GM18519 (cell line): ENCODE results near the gene PNKD.
"Not testable (repeated sequence)": the region's sequence is repeated elsewhere in the genome, so short reads cannot be mapped to it uniquely, and the experiment has no call there.

Experiments used
- ATAC-seq: cut with Tn5 transposase; IDR thresholded peaks from one replicate; pipeline ENCODE4 v1.9.1; 2021; ENCODE audit warnings: mild to moderate bottlenecking, moderate library complexity; ENCODE audit not compliant: unreplicated experiment, low FRiP score

PNKD gene

DNA sequence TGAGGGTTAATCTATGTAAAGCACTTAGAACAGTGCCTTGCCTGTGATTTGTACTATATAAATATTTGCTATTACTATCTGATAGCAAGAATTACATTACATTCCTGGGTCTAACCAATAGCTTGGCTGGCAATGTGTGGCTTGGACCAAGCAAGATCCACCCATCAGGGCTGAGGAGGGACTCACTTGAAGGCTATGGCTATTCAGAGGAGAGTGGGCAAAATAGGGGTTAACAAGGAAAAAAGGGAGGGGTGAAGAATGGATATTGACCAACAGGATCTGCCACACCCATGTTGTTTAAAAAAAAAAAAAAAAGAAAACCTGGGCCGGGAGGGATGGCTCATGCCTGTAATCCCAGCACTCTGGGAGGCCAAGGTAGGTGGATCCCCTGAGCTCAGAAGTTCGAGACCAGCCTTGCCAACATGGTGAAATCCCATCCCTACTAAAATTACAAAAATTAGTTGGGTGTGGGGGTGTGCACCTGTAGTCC is 42.0 kb downstream of the PNKD start:
- ATAC-seq = no peak

DNA sequence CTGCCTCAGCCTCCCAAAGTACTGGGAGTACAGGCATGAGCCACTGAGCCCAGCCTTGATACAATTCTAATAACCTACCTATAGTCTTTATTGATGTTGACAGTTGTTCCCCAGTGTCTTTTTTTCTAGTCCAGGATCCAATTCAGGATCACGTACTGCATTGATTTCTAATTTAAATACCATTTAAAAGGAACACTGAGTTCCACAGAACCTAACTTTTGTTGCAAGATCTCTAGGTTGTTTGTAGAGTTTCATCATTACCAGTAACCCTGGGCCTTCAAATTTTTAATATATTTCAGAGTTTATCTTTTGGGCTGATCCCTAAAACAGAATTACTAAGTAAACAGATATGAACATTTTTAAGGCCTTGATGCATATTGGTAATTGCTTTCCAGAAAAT is 43.0 kb downstream of the PNKD start:
- ATAC-seq = no peak

DNA sequence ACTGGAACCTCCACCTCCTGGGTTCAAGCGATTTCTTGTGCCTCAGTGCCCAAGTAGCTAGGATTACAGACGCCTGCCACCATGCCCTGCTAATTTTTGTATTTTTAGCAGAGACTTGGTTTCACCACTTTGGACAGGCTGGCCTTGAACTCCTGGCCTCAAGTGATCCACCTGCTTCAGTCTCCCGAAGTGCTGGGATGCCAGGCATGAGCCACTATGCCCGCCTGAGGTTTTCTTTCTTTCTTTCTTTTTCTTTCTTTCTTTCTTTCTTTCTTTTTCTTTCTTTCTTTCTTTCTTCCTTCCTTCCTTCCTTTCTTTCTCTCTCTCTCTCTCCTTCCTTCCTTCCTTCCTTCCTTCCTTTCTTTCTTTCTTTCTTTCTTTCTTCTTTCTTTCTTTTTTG is 44.4 kb downstream of the PNKD start:
- ATAC-seq = not testable (repeated sequence)

DNA sequence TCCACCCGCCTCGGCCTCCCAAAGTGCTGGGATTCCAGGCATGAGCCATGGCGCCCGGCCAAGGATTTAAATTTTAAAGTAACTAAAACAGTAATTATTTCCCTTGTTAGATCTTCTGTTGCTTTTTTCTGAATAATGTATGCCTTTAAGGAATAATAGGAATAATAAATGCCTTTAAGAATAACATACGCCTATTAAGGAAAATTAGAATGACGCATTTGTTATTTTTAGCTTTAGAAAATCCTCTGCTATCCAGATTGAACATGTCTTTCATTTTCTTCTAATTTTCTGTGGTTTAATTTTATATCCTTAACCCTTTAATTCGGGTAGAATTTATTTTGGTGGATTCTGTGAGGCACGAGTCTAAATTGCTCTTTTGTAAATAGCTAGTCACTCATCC is 45.1 kb downstream of the PNKD start:
- no peak for ATAC-seq

DNA sequence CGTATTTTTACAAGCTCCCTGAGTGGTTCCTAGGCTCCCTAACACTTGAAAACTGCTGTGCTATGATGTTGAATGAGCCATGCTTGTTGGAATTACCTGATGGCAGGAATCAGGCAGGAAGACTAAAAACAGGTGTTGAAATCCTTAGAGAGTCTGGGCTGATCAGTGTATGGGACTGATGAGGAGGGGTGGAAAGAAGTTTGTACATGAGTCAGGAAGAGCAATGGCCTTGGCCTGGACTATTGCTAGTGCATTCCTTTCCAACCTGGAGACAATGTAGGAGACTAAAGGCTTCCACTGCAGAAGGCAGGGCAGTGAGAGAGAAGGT is 46.9 kb downstream of the PNKD start:
- no peak for ATAC-seq

DNA sequence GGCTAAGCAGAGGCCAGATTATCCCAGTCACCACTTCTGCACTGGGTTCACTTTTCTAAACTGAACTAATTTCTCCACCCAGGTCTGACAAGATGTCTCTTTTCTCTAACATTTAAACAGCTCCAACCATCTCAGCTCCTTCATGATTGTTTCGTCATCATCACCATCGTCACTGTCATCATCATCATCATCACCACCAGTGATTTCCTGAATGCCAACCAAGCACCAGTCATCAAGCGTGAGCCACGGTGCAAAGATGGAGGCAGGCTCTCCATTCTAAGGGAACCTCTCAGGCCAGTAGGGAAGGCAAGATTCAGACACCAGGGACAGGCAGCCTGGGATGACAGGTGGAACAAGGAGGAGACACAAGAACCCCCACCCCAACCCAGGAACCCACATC is 47.5 kb downstream of the PNKD start:
- no peak for ATAC-seq

DNA sequence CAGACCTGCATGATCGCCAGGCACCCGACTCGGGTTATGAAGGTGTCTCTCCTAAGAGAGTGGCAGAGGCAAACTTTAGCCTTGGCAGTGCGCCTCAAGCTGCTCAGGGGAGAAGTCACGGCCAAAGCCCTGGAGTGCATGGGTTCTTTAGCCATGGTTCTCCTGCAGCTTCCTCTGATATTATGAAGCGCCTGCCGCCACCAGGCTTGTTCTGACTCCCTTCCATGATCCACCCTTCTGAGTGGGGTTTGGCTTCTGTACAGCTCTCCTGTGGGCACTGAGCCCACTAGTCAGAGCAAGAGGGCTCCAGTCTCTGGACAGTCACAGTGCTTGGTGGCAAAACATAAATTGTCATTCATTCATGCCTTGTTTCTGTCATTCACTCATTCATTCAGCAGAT is 47.9 kb downstream of the PNKD start:
- ATAC-seq = no peak

DNA sequence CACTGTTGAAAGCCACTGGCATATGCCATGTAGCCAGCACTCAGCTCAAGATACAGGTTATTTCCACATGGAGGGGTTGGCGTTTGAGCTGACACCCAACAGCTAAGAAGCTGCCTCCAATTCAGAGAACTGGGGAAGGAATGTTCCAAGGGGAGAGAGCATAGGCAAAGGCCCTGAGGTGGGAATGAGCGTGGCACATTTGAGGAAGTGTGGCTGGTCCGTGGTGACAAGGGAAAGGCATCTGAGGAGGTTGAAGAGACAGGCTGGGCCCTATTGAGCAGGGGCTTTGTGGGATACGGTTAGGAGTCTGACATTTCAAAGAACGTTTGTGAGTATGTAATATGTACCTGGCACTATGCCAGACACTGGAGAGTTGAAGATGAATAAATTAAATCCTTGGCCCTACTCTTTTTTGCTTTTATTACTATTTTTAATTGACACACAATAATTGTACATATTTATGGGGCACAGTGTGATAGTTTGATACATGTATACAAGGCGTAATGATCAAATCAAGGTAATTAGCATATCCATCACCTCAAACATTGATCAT is 49.6 kb downstream of the PNKD start:
- ATAC-seq = no peak

DNA sequence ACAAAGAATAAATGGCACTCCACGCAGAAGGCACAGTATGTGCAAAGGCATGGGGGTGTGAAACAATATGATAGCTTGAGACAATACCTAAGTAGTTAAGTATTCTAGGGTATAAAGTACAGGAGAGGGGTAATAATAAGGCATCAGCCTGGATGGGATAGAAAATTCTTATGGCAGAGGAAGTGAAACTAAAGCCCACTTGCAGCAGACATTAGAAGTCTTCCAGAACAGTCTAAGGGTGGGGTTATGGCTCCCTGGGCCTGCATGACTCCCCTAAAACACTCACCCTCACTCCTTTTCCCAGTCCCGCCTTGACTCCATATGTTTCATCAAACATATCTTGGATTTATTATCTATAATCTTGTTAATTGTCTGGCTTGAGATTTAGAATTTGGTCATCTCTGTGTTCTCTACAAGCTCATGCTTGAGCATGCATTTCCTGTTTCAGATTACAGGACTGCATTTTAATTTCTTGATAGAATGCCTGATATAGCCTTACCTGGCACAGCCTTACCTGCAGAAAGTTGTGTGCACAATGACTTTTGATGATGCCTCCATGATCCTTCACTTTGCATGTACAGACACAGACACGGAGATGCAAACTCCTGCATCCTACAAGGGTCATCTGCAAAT is 50.5 kb downstream of the PNKD start:
- ATAC-seq = no peak

DNA sequence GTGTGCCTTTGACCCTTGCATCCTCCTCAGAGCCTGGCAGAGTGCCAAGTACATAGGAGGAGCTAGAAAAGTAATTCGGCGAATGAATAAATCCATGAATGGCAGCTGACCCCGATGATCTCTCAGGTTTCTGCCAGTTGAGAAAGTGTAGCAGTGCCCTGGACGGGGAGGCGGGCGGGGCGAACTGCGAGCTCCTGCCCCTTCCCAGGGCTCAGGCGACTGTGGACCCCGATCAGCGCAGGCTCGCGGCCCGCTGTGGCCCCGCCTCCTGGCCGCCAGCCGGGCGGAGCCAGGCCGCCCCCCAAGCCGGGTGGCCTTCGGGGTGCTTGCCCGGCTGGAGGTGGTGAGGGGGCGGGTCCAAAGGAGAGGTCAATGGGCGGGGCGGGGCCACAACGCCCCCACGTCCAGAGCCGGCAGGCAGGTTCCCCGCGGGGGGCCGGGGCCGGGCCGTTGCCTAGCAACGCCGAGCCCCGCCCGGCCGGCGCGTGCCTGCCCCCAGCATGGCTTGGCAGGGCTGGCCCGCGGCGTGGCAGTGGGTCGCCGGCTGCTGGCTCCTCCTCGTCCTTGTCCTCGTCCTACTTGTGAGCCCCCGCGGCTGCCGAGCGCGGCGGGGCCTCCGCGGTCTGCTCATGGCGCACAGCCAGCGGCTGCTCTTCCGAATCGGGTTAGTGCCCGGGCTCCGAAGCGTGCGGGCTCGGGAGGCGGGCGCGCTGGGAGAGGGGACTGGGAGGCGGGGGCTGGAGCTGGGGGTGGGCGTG is 52.6 kb downstream of the PNKD start:
- peak; percentile 58 for ATAC-seq

DNA sequence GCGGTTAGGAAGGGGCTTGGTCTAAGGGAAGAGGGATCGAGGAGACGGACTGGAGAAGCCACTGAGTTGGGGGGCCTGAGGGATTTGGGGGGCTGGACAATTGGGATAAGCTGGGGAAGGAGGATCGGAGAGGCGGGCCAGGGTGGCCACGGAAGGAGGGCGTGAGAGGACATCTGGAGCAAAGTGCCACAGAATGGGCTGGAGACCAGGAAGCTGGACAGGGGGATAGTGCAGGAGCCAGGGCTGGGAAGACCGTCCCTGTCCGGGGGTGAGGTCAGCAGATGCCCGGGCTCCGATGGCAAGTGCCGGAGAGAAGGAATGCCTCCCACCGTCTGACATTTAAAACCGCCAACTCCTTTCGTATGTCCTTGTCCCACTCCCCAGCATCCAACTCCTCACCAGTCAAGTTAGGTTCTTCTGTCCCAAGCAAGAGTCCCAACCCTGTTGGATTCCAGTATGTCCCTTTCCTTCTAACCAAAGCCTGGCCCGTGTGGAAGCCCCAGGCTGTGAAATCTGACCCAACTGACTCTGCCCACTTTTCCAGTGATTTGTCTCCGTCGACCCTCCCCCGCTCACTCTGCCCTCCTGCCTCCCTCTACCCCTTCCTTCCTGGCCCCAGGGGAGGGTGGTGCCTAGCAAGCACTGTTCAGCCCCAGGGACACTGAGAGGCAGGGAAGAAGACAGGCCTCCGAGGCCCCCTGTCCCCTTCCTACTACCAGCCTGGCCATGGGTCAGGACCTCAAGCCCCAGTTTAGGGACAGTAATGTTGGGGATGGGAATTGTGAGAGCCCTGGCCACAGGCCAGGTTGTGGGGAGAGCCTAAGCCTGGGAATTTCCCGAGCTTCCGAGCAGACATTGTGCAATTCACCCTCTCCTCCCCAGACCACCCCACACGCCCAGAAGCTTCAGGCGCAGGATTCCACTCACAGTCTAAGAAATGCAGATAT is 53.5 kb downstream of the PNKD start:
- no peak for ATAC-seq

DNA sequence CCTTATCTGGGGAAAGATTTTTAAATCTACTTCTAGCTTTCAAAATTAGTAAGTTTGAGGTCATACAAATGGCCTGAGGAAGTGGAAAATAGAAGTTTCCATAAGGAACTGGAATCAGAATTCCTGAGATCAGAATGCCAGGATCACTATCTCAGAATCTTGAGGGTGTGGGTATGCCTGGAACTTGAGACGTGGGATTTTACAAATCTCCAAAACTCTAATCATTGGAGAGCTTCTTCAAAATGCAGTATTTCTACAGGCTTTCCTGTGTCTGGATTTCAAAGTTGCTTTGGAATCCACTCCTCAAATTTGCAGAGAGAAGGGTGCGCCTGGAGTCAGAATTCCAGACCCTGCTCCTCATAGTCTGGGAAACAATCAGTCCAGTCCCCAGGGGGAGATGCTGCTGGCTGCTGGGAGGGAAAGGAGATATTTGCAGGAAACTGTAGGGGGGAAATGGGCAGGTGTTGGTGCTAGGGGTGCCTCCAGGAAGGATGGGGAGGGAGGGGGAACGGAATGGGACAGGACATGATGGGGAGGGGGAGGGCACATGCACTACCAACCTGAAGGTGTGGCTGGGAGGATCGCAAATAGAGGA is 55.3 kb downstream of the PNKD start:
- ATAC-seq = no peak

DNA sequence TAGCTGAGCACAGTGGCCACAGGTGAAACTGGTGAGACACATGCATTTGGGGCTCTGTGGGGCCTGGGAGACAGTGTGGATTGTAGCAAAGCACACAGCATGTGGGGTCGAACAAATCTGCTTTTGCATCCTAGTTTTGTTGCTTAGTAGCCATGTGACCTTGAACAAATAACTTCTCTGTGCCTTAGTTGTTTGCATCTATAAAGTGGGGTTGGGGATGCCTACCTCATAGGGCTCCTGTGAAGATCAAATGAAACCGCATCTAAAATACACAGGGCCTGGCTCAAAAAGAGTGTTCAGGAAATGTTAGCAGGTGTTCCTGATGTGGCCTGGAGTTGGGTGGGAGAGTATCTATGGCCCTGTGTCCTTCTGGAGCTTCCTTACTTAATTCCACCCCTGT is 56.0 kb downstream of the PNKD start:
- no peak for ATAC-seq

DNA sequence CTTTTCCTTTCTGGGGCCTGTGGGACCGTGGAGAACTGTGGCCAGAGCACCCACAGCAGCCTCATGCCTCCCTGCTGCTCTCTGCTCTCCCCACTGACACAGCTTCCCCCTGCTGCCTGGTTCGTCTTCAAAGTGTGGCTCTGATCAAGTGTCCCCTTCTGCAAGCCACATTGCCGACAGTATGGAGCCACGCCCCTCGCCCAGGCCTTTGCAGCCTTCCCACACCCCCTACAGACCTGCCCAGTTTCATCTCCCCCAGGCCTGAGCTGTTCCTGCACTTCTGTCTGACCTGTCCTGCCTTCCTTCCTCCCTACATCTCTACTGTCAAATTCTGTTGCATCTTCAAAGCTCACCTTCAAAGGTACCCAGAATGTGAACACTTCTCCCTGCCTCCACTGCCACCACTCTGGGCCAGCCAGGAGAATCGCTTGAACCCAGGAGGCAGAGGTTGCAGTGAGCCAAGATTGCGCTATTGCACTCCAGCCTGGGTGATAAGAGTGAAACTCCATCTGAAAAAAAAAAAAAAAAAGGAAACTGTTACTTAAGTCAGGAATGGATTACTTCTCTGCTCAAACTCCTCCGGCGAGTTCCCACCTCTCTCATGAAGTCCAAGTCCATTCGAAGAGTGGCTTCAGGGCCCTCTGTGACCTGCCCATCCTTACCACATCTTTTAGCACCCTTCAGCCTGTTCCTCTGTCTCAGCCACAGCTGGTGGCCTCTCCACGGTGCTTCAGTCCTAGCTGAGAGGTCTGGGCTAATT is 57.3 kb downstream of the PNKD start:
- ATAC-seq = no peak

DNA sequence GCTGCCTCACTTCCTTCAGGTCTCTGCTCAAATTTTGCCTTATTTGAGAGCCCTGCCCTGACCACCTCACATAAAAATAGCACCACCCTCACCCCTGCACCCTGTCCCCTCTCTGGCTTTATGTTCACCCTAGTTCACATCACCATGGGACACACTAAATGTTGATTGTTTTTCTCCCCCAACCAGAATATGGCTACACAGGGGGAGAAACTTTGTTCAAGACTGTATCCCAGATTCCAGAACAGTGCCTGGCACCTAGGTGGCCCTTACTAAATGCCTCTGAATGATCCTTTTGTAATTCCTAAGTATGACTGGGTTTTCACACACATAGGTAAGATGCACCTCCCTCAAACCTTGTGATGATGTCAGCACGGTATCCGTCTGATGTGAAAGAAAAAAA is 58.0 kb downstream of the PNKD start:
- ATAC-seq = no peak

DNA sequence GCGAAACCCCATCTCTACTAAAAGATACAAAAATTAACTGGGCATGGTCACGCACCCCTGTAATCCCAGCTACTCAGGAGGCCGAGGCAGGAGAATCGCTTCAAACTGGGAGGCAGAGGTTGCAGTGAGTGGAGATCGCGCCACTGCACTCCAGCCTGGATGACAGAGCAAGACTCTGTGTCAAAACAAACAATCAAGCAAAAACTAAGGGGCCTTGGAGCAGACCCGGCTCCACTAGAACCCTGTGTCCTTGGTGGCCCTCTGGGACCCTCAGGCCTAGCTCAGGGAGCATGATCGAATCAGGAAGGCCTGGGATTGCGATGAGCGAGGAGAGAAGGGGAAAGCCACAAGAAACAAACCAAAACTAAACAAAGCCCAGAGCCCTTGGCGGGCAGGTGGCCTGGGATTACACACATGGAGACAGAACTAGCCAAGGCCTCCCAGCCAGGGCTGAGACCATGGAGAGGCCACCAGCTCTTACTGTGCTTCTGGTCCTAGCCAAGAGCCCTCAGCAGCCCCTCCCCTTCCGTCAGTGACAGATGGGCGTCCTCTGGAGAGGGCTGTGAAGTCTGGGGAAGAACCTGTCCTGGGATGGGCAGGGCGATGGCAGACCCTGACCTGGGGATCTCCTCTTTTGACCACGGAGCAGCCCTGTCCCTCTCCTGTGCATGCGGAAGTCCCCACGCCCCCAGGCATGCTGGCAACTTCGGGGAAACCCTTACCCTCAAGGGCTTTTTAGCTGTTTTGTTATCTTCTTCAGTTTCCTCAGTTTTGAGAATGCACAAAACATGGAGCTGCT is 58.9 kb downstream of the PNKD start:
- ATAC-seq = no peak

DNA sequence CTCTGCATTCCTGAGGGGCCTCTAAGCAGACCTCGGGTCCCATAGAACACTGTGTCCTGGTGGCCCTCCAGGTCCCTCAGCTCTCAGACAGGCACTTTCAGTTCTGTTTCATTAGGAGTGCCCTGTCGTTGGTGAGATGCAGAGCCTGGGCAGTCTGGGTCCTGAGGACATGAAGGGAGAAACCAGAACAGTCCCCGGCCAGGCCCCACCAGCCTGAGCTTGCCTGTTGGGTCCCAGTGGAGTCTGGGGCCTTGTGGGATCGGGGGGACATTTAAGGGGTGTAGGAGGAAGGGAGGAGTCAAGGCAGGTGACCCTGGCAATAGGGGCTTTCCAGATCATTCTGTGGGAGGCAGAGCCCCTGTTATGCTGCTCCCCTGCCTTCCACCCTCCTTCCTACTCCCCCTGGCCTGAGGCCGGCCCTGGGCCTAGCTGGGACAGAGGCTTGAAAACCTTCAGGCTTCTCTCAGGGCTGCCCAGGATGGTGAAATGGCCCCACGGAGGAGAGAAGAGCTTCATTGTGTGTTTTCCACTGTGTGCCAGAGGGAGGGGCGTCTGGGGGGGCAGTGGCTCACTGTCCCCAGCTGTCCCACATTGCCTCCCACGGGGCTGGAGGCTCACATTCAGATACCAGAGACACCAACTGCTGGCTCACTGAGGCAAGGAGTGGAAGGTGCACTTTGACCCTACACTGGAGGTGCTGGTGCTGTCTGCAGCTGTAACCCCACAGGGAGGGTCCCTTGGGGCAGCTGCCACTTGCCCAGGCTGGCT is 59.7 kb downstream of the PNKD start:
- no peak for ATAC-seq

DNA sequence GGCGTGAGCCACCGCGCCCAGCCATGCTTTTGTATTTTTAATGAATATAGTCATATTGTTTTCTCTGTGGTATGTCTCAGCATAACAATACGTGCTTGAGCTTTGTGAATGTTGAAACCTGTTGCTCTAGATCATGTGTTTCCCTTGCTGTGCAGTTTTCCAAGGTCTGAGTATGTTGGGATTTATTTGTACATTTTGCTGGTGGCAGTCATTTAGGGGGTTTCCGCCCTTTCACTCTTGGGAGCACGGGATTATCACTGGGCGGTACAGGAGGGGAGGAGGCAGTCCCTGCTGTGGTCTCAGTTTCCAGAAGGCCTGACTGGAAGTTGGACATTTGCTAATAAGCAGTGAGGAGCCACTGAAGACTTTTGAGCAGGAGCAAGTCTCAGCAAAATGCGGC is 61.4 kb downstream of the PNKD start:
- no peak for ATAC-seq
